ENCODE measurements around the gene PDGFRB. TPM values are rescaled to one million over a fixed set of nuclear protein-coding genes. Genes with fewer than 3 reads are reported as not detected.

PDGFRB gene
- total and polyA plus RNA-seq, 12 donors, result 15.5 to 101 (median 42.9) TPM

GRCh38 chr5:150133581-150134197 lies 22.0 kb downstream of the PDGFRB start:
- Histone ChIP-seq H3K27ac (peak overlapping the region in 8 of 10 donors; percentile 15 to 92 (median 85)), H3K4me3 (no peak overlapping the region), H3K9me3 (no peaks in the 10 kb centered on the region), H3K36me3 (peaks cover 0 to 80% (median 0%) of the 10 kb centered on the region in 9 donors), H3K4me1 (peaks cover 21 to 85% (median 62%) of the 10 kb centered on the region in 9 donors), H3K27me3 (no peaks in the 10 kb centered on the region)
- no peak for DNase-seq
- TF ChIP-seq, protein P1, sequence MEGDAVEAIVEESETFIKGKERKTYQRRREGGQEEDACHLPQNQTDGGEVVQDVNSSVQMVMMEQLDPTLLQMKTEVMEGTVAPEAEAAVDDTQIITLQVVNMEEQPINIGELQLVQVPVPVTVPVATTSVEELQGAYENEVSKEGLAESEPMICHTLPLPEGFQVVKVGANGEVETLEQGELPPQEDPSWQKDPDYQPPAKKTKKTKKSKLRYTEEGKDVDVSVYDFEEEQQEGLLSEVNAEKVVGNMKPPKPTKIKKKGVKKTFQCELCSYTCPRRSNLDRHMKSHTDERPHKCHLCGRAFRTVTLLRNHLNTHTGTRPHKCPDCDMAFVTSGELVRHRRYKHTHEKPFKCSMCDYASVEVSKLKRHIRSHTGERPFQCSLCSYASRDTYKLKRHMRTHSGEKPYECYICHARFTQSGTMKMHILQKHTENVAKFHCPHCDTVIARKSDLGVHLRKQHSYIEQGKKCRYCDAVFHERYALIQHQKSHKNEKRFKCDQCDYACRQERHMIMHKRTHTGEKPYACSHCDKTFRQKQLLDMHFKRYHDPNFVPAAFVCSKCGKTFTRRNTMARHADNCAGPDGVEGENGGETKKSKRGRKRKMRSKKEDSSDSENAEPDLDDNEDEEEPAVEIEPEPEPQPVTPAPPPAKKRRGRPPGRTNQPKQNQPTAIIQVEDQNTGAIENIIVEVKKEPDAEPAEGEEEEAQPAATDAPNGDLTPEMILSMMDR (IDR thresholded peaks at IDR 0.05), result no peak
- ATAC-seq, result no peak
- 75 to 76% methylated on average over 16 of the region's 16 CpGs for WGBS, 2 donors
- intact Hi-C loops (cut with DNase I), result loop anchor here in 6 of 10 donors (5.0 to 10.0 kb wide), 3 partner anchors 84 to 301 kb away; partner anchors contain the start of gene TCOF1 (in 1 of the 6)

GRCh38 chr5:150132740-150133139 lies 22.9 kb downstream of the PDGFRB start:
- Histone ChIP-seq H3K9me3 (no peaks in the 10 kb centered on the region), H3K27ac (peak overlapping the region in 9 of 10 donors; percentile 35 to 92 (median 53)), H3K36me3 (peaks cover 0 to 89% (median 0%) of the 10 kb centered on the region in 9 donors), H3K4me3 (no peak overlapping the region), H3K4me1 (peaks cover 12 to 77% (median 52%) of the 10 kb centered on the region in 9 donors), H3K27me3 (no peaks in the 10 kb centered on the region)
- intact Hi-C loops (cut with DNase I), result loop anchor here in 6 of 10 donors (5.0 to 10.0 kb wide), 3 partner anchors 85 to 302 kb away; partner anchors contain the start of gene TCOF1 (in 1 of the 6)
- TF ChIP-seq, protein P1 (IDR thresholded peaks at IDR 0.05), result no peak
- WGBS, 2 donors, result 82 to 84% methylated on average over 22 of the region's 22 CpGs
- DNase-seq (no peak), ATAC-seq (no peak)

- Histone ChIP-seq H3K4me3 (no peak overlapping the region), H3K9me3 (no peaks in the 10 kb centered on the region), H3K4me1 (peaks cover 6 to 71% (median 46%) of the 10 kb centered on the region in 9 donors), H3K27me3 (no peaks in the 10 kb centered on the region), H3K27ac (peak overlapping the region in 9 of 10 donors; percentile 35 to 92 (median 53)), H3K36me3 (peaks cover 0 to 94% (median 0%) of the 10 kb centered on the region in 9 donors)
- DNase-seq (no peak), ATAC-seq (peak in 1 of 8 donors; percentile 14)
- 58 to 69% methylated on average over 12 of the region's 12 CpGs for WGBS, 2 donors
- intact Hi-C loops (cut with DNase I), result loop anchor here in 7 of 10 donors (2.0 to 10.0 kb wide), 5 partner anchors 85 to 303 kb away; partner anchors contain the start of gene TCOF1 (in 1 of the 7)
- TF ChIP-seq, protein P1 (IDR thresholded peaks at IDR 0.05), result no peak
Observed at GRCh38 chr5:150131978-150132694, 23.5 kb downstream of the PDGFRB start.

DNA sequence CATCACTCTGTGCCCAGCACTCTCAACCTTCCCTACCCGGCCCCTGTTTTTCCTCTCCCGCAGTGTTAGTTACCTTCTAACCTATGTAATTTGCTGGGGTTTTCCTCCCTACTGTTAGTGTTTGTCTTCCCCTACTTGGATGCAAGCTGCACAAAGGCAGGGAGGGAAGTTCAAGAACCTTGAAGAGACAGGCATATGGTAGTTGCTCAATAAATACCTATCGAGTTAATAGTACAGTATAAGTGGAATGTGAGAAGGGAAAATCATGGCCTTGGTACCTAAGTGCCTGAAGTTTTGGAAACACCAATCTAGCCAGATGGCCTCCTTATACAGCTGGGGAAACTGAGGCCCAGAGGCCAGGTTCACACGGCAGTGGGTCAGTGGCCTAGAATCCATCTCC lies 24.2 kb downstream of the PDGFRB start:
- intact Hi-C loops (cut with DNase I), result loop anchor here in 7 of 10 donors (2.0 to 10.0 kb wide), 5 partner anchors 85 to 303 kb away; partner anchors contain the start of gene TCOF1 (in 1 of the 7)
- WGBS, 2 donors, result 85 to 91% methylated on average over 4 of the region's 4 CpGs

More for the DNA sequence above, 24.2 kb downstream of the PDGFRB start:
- H3K27me3 ChIP-seq, result no peaks in the 10 kb centered on the region
- ATAC-seq, result no peak
- H3K9me3 ChIP-seq, result no peaks in the 10 kb centered on the region
- H3K36me3 ChIP-seq, result peaks cover 0 to 96% (median 0%) of the 10 kb centered on the region in 9 donors
- DNase-seq, result no peak
- TF ChIP-seq, protein P1 (IDR thresholded peaks at IDR 0.05), result no peak
- peaks cover 5 to 64% (median 40%) of the 10 kb centered on the region in 9 donors for H3K4me1 ChIP-seq
- peak overlapping the region in 5 of 10 donors; percentile 22 to 92 (median 35) for H3K27ac ChIP-seq
- no peak overlapping the region for H3K4me3 ChIP-seq
